ENCODE results near the gene PDE10A.

Gene PDE10A

GRCh38 chr6:165585060-165585459 lies 78.0 kb downstream of the PDE10A start:
- Histone ChIP-seq H3K27me3 (ENCODE audit: low read length) (no peaks in the 10 kb centered on the region), H3K9me2 (replicated peaks; ENCODE audit: insufficient read depth, low read length) (no peaks in the 10 kb centered on the region), H3K27ac (ENCODE audit: low read depth, low read length) (no peak overlapping the region), H3K4me3 (ENCODE audit: insufficient read depth, low read length, poor library complexity, severe bottlenecking) (no peak overlapping the region), H3K79me2 (ENCODE audit: insufficient read depth, low read length) (no peaks in the 10 kb centered on the region), H4K20me1 (ENCODE audit: low read depth, low read length) (no peaks in the 10 kb centered on the region), H3K9ac (ENCODE audit: low read length) (no peak overlapping the region), H3K36me3 (ENCODE audit: low read length) (no peaks in the 10 kb centered on the region), H3K9me3 (ENCODE audit: insufficient read depth, low read length) (no peaks in the 10 kb centered on the region), H3K4me2 (ENCODE audit: low read depth, low read length, poor library complexity, severe bottlenecking) (no peak overlapping the region), H3F3A (ENCODE audit: insufficient read depth) (no peaks in the 10 kb centered on the region), H2AFZ (ENCODE audit: low read depth, low read length, severe bottlenecking) (no peak overlapping the region)
- TF ChIP-seq CTCF (IDR thresholded peaks at IDR 0.05; ENCODE audit: insufficient read depth, low read length, poor library complexity, severe bottlenecking) (no peak), EZH2phosphoT487 (conservative IDR thresholded peaks at IDR 0.05; ENCODE audit: low read length) (no peak)

- Histone ChIP-seq H3K4me2 (ENCODE audit: low read depth, low read length, poor library complexity, severe bottlenecking) (no peak overlapping the region), H3K27me3 (ENCODE audit: low read length) (no peaks in the 10 kb centered on the region)
Measured at GRCh38 chr6:165584541-165584940, 78.5 kb downstream of the PDE10A start.

GRCh38 chr6:165581678-165582077 lies 81.4 kb downstream of the PDE10A start:
- TF ChIP-seq EZH2phosphoT487 (conservative IDR thresholded peaks at IDR 0.05; ENCODE audit: low read length) = no peak
- TF ChIP-seq CTCF (IDR thresholded peaks at IDR 0.05; ENCODE audit: insufficient read depth, low read length, poor library complexity, severe bottlenecking) = no peak
- Histone ChIP-seq H3K27me3 (ENCODE audit: low read length) (no peaks in the 10 kb centered on the region), H3K9ac (ENCODE audit: low read length) (no peak overlapping the region), H3F3A (ENCODE audit: insufficient read depth) (no peaks in the 10 kb centered on the region), H2AFZ (ENCODE audit: low read depth, low read length, severe bottlenecking) (no peak overlapping the region), H3K79me2 (ENCODE audit: insufficient read depth, low read length) (no peaks in the 10 kb centered on the region), H3K36me3 (ENCODE audit: low read length) (no peaks in the 10 kb centered on the region), H3K4me3 (ENCODE audit: insufficient read depth, low read length, poor library complexity, severe bottlenecking) (no peak overlapping the region), H3K27ac (ENCODE audit: low read depth, low read length) (no peak overlapping the region), H3K4me2 (ENCODE audit: low read depth, low read length, poor library complexity, severe bottlenecking) (no peak overlapping the region), H3K9me2 (replicated peaks; ENCODE audit: insufficient read depth, low read length) (no peaks in the 10 kb centered on the region), H3K9me3 (ENCODE audit: insufficient read depth, low read length) (no peaks in the 10 kb centered on the region), H4K20me1 (ENCODE audit: low read depth, low read length) (no peaks in the 10 kb centered on the region)

More at GRCh38 chr6:165584541-165584940, 78.5 kb downstream of the PDE10A start:
- H3K79me2 ChIP-seq (ENCODE audit: insufficient read depth, low read length) = no peaks in the 10 kb centered on the region
- H4K20me1 ChIP-seq (ENCODE audit: low read depth, low read length) = no peaks in the 10 kb centered on the region
- H3K9me3 ChIP-seq (ENCODE audit: insufficient read depth, low read length) = no peaks in the 10 kb centered on the region
- no peaks in the 10 kb centered on the region for H3K36me3 ChIP-seq (ENCODE audit: low read length)
- TF ChIP-seq EZH2phosphoT487 (conservative IDR thresholded peaks at IDR 0.05; ENCODE audit: low read length) = no peak
- TF ChIP-seq CTCF (IDR thresholded peaks at IDR 0.05; ENCODE audit: insufficient read depth, low read length, poor library complexity, severe bottlenecking) = no peak
- H3K27ac ChIP-seq (ENCODE audit: low read depth, low read length) = no peak overlapping the region
- no peak overlapping the region for H3K4me3 ChIP-seq (ENCODE audit: insufficient read depth, low read length, poor library complexity, severe bottlenecking)
- no peaks in the 10 kb centered on the region for H3K9me2 ChIP-seq (replicated peaks; ENCODE audit: insufficient read depth, low read length)
- no peak overlapping the region for H3K9ac ChIP-seq (ENCODE audit: low read length)
- H2AFZ ChIP-seq (ENCODE audit: low read depth, low read length, severe bottlenecking) = no peak overlapping the region
- H3F3A ChIP-seq (ENCODE audit: insufficient read depth) = no peaks in the 10 kb centered on the region
